HepG2 (cell line): ENCODE results near the gene SETD2. TPM values are rescaled to one million over a fixed set of nuclear protein-coding genes. Genes with fewer than 3 reads are reported as not detected.
A peak's percentile ranks its signal among the peaks of the same experiment; 100 is the strongest.

Experiments
- ARHGAP35 ChIP-seq: sonication (generic); formaldehyde crosslinking; IDR thresholded peaks from 2 replicates; pipeline ENCODE4 v1.9.0; 2022; ENCODE audit warnings: mild to moderate bottlenecking, inconsistent platforms, moderate library complexity, missing genetic modification reagents, borderline replicate concordance
- CSRNP1 ChIP-seq: sonication (generic); formaldehyde crosslinking; IDR thresholded peaks from 2 replicates; pipeline ENCODE4 v1.8.1; 2023; ENCODE audit warnings: mild to moderate bottlenecking, missing genetic modification reagents
- FUBP1 ChIP-seq: sonication (generic); formaldehyde crosslinking; IDR thresholded peaks from 2 replicates; pipeline ENCODE4 v1.5.1; 2020; ENCODE audit warnings: missing genetic modification reagents, mild to moderate bottlenecking, borderline replicate concordance
- GTF3A ChIP-seq: sonication (generic); formaldehyde crosslinking; conservative IDR thresholded peaks from 2 replicates; pipeline ENCODE4 v1.4.0; 2020; ENCODE audit warnings: mild to moderate bottlenecking, missing genetic modification reagents
- HMG20A ChIP-seq: IDR thresholded peaks from 2 replicates; pipeline ENCODE4 v1.6.1; 2016; ENCODE audit warnings: borderline replicate concordance
- IRF9 ChIP-seq: sonication (generic); formaldehyde crosslinking; IDR thresholded peaks from 2 replicates; pipeline ENCODE4 v1.8.0; 2022; ENCODE audit warnings: missing genetic modification reagents, mild to moderate bottlenecking, borderline replicate concordance
- KDM3A ChIP-seq: IDR thresholded peaks from 2 replicates; pipeline ENCODE4 v1.6.1; 2018; ENCODE audit warnings: low read depth, missing compliant biosample characterization
- REPIN1 ChIP-seq: sonication (generic); formaldehyde crosslinking; IDR thresholded peaks from 2 replicates; pipeline ENCODE4 v1.8.0; 2022; ENCODE audit warnings: missing genetic modification reagents, low read depth, mild to moderate bottlenecking, borderline replicate concordance
- SMAD1 ChIP-seq: sonication (generic); formaldehyde crosslinking; IDR thresholded peaks from 2 replicates; pipeline ENCODE4 v1.4.0; 2020; ENCODE audit warnings: missing genetic modification reagents, low read depth, mild to moderate bottlenecking, borderline replicate concordance
- SP140L ChIP-seq: sonication (generic); formaldehyde crosslinking; IDR thresholded peaks from 2 replicates; pipeline ENCODE4 v1.4.0; 2020; ENCODE audit warnings: missing genetic modification reagents, borderline replicate concordance
- ZBTB44 ChIP-seq: sonication (generic); formaldehyde crosslinking; IDR thresholded peaks from 2 replicates; pipeline ENCODE4 v1.4.0; 2020; ENCODE audit warnings: missing genetic modification reagents
- ZNF121 ChIP-seq: sonication (generic); formaldehyde crosslinking; IDR thresholded peaks from 2 replicates; pipeline ENCODE4 v1.5.0; 2020; ENCODE audit warnings: mild to moderate bottlenecking, missing genetic modification reagents
- ZNF143 ChIP-seq: sonication (generic); formaldehyde crosslinking; IDR thresholded peaks from 2 replicates; pipeline ENCODE4 v1.4.0; 2020; ENCODE audit warnings: missing genetic modification reagents
- ZNF180 ChIP-seq: sonication (generic); formaldehyde crosslinking; IDR thresholded peaks from 2 replicates; pipeline ENCODE4 v1.4.0; 2020; ENCODE audit warnings: low read depth, missing genetic modification reagents, borderline replicate concordance
- ZNF256 ChIP-seq: sonication (generic); formaldehyde crosslinking; conservative IDR thresholded peaks from 2 replicates; pipeline ENCODE4 v1.4.0; 2020; ENCODE audit warnings: missing genetic modification reagents
- ZNF512 ChIP-seq: sonication (generic); formaldehyde crosslinking; IDR thresholded peaks from 2 replicates; pipeline ENCODE4 v1.4.0; 2020; ENCODE audit warnings: mild to moderate bottlenecking, missing genetic modification reagents
- ZNF740 ChIP-seq: sonication (generic); formaldehyde crosslinking; IDR thresholded peaks from 2 replicates; pipeline ENCODE4 v1.4.0; 2020; ENCODE audit warnings: missing genetic modification reagents
- ZSCAN25 ChIP-seq: sonication (generic); formaldehyde crosslinking; IDR thresholded peaks from 2 replicates; pipeline ENCODE4 v1.8.0; 2022; ENCODE audit warnings: mild to moderate bottlenecking, missing genetic modification reagents
- polyA plus RNA-seq, 8 experiments: library from polyadenylated mRNA; depleted of rRNA in 3 of 8; stranded (reverse) in 7 of 8; unstranded in 1 of 8; fragments of >200 nt; fragmentation: Illumina TruSeq in 4 of 8; extraction: Trizol in 4 of 8; gene quantifications; 2 replicates each; pipeline versions ENCODE4 v1.2.1 to v1.2.3, GENCODE V29; 2011 to 2016; ENCODE audit warnings: low read depth in 4 of 8, missing spikeins in 1 of 8, mixed read lengths in 1 of 8; ENCODE audit not compliant: insufficient read depth in 1 of 8
- total RNA-seq, 5 experiments: library from RNA; depleted of rRNA; stranded (reverse); fragments of >200 nt; fragmentation: Illumina TruSeq; extraction: Trizol; gene quantifications; 2 replicates each; pipeline ENCODE4 v1.2.3, GENCODE V29; 2016; ENCODE audit warnings: low read depth in 1 of 5

Gene SETD2
- total and polyA plus RNA-seq, 2 of the 13 experiments (the other 11 are each of a cell fraction or from before 2014, with no cell fraction given) = 14.2 to 24.2 TPM

- TF ChIP-seq SMAD1 (CRISPR knock-in tag) (no peak), CSRNP1 (CRISPR knock-in tag) (0 out of 2 replicates have a peak, but pooled peaks have one; percentile 16), KDM3A (no peak), FUBP1 (CRISPR knock-in tag) (no peak), ZNF180 (CRISPR knock-in tag) (no peak), ZNF740 (CRISPR knock-in tag) (no peak), ZNF121 (no peak; the same call in 1 of the 2 replicates), GTF3A (CRISPR knock-in tag) (no peak), SP140L (CRISPR knock-in tag) (0 out of 2 replicates have a peak, but pooled peaks have one; percentile 4), ZBTB44 (CRISPR knock-in tag) (no peak), REPIN1 (CRISPR knock-in tag) (0 out of 2 replicates have a peak, but pooled peaks have one; percentile 25), ZNF256 (CRISPR knock-in tag) (no peak), ZNF143 (0 out of 2 replicates have a peak, but pooled peaks have one; percentile 24), ARHGAP35 (CRISPR knock-in tag) (no peak), IRF9 (peak; percentile 73; the same call in 1 of the 2 replicates), ZSCAN25 (no peak), ZNF512 (no peak), HMG20A (CRISPR knock-in tag) (no peak)
These were observed 184.6 kb downstream of the SETD2 start, which contains the start of gene NBEAL2 (continued) for GRCh38 chr3:46978985-46979944.
